ENCODE results near the gene TMEM14A. TPM values are rescaled to one million over a fixed set of nuclear protein-coding genes. Genes with fewer than 3 reads are reported as not detected.
A peak's percentile ranks its signal among the peaks of the same experiment; 100 is the strongest.

The TMEM14A gene
- total RNA-seq, 1 experiment from 2014 or later = 7.3 TPM

GRCh38 chr6:52671676-52672075 is 763 bp downstream of the TMEM14A start:
- Histone ChIP-seq H3K23me2 (ENCODE audit: insufficient read length, low read depth, low read length, poor library complexity, severe bottlenecking) (peaks cover 5% of the 10 kb centered on the region), H2BK120ac (ENCODE audit: low read depth, low read length, poor library complexity, severe bottlenecking) (no peak overlapping the region), H3K27me3 (ENCODE audit: insufficient read depth, low read length) (no peaks in the 10 kb centered on the region; the same call in 1 of the 2 replicates), H3K14ac (ENCODE audit: insufficient read depth, low read length) (no peak overlapping the region), H3K56ac (ENCODE audit: insufficient read length, low read depth, low read length) (no peak overlapping the region), H3K9me3 (ENCODE audit: control insufficient read depth, low read depth, low read length) (no peaks in the 10 kb centered on the region), H3K27ac (ENCODE audit: insufficient read length, low read depth, low read length) (no peak overlapping the region), H4K20me1 (ENCODE audit: control insufficient read depth, insufficient read depth, insufficient read length) (no peaks in the 10 kb centered on the region), H2AK5ac (ENCODE audit: insufficient read length, low read length) (no peak overlapping the region), H2BK5ac (ENCODE audit: insufficient read length, low read length) (no peak overlapping the region), H3K79me2 (ENCODE audit: insufficient read depth, low read length) (no peaks in the 10 kb centered on the region), H3K9ac (ENCODE audit: extremely low read depth, insufficient read length, low read length) (no peak overlapping the region), H3K18ac (ENCODE audit: insufficient read length, low read depth, low read length) (no peak overlapping the region), H2AFZ (ENCODE audit: low read length) (no peak overlapping the region), H2BK20ac (ENCODE audit: low read depth, low read length, poor library complexity, severe bottlenecking) (no peak overlapping the region), H3K4me2 (ENCODE audit: insufficient read depth, insufficient read length, low read length) (peak overlapping the region; percentile 67), H3T11ph (ENCODE audit: low read length) (no peak overlapping the region), H3K4ac (ENCODE audit: low read depth, low read length) (no peak overlapping the region), H4K5ac (ENCODE audit: insufficient read length, low read depth, low read length) (no peak overlapping the region), H3K23ac (ENCODE audit: insufficient read length, low read depth, low read length) (no peak overlapping the region), H3K4me1 (ENCODE audit: insufficient read depth, low read length) (peaks cover 2% of the 10 kb centered on the region; the same call in 1 of the 2 replicates), H2BK12ac (ENCODE audit: insufficient read length, low read depth, low read length) (no peak overlapping the region), H2BK15ac (ENCODE audit: low read depth, low read length) (no peak overlapping the region), H3K79me1 (ENCODE audit: insufficient read depth, low read depth, low read length, poor library complexity, severe bottlenecking) (no peaks in the 10 kb centered on the region), H4K8ac (replicated peaks; ENCODE audit: insufficient read length, low read depth, low read length) (no peak overlapping the region), H4K91ac (ENCODE audit: insufficient read length, low read depth, low read length) (no peak overlapping the region)
- Mint-ChIP-seq H3K4me1 (peaks cover 29 to 32% of the 10 kb centered on the region in 2 experiments), H3K4me3 (peak overlapping the region; percentile 79 to 93), H3K36me3 (ENCODE audit: insufficient read depth in 1 of 3, low read depth in 3 of 3) (peaks cover 12 to 26% (median 17%) of the 10 kb centered on the region in 3 experiments), H3K27me3 (ENCODE audit: low read depth) (peaks cover 20% of the 10 kb centered on the region), H3K9me3 (no peaks in the 10 kb centered on the region), H3K27ac (no peak overlapping the region)
- no peak for DNase-seq
- TF ChIP-seq, protein P1, sequence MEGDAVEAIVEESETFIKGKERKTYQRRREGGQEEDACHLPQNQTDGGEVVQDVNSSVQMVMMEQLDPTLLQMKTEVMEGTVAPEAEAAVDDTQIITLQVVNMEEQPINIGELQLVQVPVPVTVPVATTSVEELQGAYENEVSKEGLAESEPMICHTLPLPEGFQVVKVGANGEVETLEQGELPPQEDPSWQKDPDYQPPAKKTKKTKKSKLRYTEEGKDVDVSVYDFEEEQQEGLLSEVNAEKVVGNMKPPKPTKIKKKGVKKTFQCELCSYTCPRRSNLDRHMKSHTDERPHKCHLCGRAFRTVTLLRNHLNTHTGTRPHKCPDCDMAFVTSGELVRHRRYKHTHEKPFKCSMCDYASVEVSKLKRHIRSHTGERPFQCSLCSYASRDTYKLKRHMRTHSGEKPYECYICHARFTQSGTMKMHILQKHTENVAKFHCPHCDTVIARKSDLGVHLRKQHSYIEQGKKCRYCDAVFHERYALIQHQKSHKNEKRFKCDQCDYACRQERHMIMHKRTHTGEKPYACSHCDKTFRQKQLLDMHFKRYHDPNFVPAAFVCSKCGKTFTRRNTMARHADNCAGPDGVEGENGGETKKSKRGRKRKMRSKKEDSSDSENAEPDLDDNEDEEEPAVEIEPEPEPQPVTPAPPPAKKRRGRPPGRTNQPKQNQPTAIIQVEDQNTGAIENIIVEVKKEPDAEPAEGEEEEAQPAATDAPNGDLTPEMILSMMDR (conservative IDR thresholded peaks at IDR 0.05) = no peak
- no CpG with 5 or more reads among the region's 9 CpGs for WGBS (ENCODE audit: extremely low coverage, insufficient read length, low lambda C conversion rate)
